GM12865 (cell line): ENCODE data around the gene CERS4.

ENCODE experiments used
- DNase-seq: peaks from one replicate; pipeline ENCODE4 v3.0.0; 2010; ENCODE audit warnings: low read depth
- H3K4me3 ChIP-seq: 2 replicates; pipeline ENCODE4 v1.5.1; 2011; ENCODE audit warnings: mild to moderate bottlenecking, low read depth, low read length, control low read depth
- TF ChIP-seq, protein P1 (sequence below): IDR thresholded peaks from 2 replicates; pipeline ENCODE4 v1.5.1; 2011; ENCODE audit warnings: low read length, control low read depth, low read depth, inconsistent platforms; ENCODE audit not compliant: insufficient read depth; ENCODE audit errors: missing control alignments

CERS4 gene

GRCh38 chr19:8302357-8302691 lies 93.2 kb downstream of the CERS4 start:
- TF ChIP-seq, protein P1, sequence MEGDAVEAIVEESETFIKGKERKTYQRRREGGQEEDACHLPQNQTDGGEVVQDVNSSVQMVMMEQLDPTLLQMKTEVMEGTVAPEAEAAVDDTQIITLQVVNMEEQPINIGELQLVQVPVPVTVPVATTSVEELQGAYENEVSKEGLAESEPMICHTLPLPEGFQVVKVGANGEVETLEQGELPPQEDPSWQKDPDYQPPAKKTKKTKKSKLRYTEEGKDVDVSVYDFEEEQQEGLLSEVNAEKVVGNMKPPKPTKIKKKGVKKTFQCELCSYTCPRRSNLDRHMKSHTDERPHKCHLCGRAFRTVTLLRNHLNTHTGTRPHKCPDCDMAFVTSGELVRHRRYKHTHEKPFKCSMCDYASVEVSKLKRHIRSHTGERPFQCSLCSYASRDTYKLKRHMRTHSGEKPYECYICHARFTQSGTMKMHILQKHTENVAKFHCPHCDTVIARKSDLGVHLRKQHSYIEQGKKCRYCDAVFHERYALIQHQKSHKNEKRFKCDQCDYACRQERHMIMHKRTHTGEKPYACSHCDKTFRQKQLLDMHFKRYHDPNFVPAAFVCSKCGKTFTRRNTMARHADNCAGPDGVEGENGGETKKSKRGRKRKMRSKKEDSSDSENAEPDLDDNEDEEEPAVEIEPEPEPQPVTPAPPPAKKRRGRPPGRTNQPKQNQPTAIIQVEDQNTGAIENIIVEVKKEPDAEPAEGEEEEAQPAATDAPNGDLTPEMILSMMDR = no peak
- H3K4me3 ChIP-seq = no peak overlapping the region
- DNase-seq = no peak

DNA sequence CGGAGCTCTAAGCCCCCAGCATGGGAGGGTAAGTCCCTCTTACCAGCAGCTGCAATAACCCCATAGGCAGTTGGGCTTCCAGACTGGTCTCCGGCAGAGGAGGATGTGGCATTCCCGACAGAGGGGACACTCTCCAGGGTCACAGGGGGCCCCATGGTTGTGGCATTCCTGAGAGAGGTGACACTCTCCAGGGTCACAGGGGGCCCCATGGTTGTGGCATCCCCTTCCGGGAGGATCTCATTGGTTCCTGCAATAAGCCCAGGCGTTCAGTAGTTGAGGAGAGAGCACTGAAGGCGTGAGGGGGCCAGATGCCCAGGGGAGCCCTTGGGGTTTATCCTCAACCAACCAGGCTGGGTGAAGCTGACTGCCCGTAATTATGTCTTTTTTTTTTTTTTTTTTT lies 93.6 kb downstream of the CERS4 start:
- TF ChIP-seq, protein P1 = no peak
- no peak overlapping the region for H3K4me3 ChIP-seq
- no peak for DNase-seq

DNA sequence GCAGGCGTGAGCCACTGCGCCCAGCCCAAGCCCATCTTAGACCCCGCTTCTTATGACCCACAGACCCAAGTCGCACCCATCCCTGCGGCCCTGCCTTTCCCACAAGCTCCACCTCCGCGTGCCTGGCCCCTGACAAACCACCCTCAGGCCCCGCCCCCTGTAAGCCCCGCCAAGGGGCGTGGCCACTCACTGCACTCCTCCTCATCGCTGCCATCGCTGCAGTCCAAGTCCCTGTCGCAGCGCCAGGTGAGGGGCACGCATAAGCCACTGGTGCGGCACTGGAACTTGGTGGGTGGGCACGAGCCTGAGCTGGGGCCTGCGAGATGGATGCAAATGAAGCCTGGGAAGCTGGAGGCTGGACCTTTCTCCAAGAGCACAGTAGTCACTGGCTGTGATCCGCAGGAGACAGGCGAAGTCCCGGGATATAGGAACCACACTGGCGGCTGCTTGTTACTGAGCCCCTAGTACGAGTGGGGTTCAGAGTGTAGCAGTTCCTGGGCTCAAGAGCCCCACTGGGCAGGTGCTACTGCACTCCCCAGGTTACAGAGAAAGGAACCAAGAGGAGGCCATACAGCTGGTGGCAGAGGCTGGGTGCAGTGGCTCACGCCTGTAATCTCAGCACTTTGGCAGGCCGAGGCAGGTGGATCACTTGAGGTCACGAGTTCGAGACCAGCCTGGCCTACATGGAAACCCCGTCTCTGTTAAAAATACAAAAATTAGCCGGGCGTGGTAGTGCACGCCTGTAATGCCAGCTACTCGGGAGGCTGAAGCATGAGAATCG lies 95.9 kb downstream of the CERS4 start:
- DNase-seq = no peak
- TF ChIP-seq, protein P1 = no peak
- H3K4me3 ChIP-seq = no peak overlapping the region

DNA sequence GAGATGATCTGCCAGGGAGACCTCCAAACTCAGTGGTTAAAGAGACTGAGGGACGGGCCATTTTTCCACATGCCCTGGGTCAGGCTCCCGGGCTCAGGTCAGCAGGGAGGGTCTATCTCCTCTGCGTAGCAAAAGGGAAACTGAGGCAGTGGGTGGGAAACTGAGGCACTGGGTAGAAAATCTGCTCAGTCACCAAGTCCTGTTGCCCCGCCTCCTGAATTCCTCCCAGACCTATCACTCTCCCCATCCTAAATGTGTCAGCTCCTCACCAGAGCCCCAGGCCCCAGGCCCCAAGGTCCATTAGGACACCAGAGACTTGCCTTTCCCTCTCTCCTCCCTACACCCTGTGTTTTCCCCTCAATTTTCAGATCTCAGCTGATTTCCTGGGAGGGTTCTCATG lies 96.6 kb downstream of the CERS4 start:
- no peak for DNase-seq
- H3K4me3 ChIP-seq = no peak overlapping the region
- TF ChIP-seq, protein P1 = no peak

DNA sequence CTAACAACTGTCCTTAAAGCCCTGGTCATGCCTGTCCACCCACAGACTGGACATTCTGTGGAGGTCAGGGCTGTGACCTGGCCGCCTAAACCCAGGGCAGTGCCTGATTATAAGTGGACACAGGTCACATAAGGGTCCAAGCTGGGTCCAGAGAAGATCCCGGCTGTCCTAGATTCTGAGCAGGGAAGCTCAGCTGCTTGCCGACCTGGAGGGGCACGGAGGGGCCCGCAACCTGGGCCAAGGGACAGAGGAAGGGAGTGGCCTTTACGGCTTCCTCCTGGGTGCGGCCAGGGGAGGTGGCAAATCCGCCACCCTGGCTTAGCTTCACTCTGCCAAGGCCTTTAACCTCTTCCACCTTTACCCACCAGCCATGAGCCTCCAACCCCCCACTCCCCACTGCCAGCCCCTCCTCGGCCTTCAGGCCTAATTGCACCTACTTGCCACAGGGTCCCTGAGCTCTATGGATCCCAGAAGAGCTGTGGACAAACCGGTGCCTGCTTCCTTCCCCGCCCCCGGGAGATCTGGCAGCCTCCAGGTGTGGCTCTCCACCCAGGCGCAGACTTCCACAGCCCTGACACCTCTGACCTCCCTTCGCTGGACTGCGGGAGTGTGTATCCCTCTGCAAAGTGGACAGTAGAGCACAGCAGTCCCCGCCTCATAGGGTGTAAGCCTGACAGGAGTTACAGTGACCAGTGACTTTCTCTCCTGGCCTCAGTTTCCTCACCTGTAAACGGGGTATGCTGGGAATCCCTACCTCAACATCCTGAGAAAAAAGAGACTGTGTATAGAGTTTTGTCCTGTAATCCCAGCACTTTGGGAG lies 97.3 kb downstream of the CERS4 start:
- no peak for DNase-seq
- peak overlapping the region; percentile 66; the same call in 1 of the 2 replicates for H3K4me3 ChIP-seq

GRCh38 chr19:8307400-8307964 lies 98.3 kb downstream of the CERS4 start:
- TF ChIP-seq, protein P1 = no peak
- peak; percentile 21 for DNase-seq
- H3K4me3 ChIP-seq = peak overlapping the region; percentile 66

More for the DNA sequence above, 97.3 kb downstream of the CERS4 start:
- TF ChIP-seq, protein P1 = no peak
